ENCODE measurements around the gene MYCBP2.

MYCBP2 gene

DNA sequence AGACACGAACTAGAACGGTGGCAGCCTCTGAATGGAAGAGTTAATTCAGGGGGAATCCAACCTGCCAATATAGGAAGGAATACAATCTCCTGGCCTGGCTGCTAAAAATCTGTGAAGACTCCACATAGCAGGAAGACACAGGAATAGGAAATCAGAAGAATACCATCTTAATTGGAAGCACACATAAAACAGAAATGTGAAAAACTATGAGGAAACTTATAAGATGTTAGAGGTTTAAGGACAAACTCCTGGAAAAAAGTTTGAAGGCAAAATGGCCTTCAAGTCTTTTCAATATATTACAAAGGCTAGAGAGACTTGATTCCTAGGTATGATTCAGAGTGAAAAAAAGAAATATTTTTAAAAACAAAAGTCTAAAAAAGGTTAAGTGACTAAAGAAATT is 221.8 kb downstream of the MYCBP2 start:
- Mint-ChIP-seq H3K9me3 (peaks cover 7% of the 10 kb centered on the region), H3K4me1 (no peaks in the 10 kb centered on the region), H3K27me3 (ENCODE audit: low read depth) (no peaks in the 10 kb centered on the region), H3K36me3 (ENCODE audit: low read depth) (peaks cover 27% of the 10 kb centered on the region), H3K27ac (no peak overlapping the region), H3K4me3 (no peak overlapping the region)
- TF ChIP-seq, protein P1, sequence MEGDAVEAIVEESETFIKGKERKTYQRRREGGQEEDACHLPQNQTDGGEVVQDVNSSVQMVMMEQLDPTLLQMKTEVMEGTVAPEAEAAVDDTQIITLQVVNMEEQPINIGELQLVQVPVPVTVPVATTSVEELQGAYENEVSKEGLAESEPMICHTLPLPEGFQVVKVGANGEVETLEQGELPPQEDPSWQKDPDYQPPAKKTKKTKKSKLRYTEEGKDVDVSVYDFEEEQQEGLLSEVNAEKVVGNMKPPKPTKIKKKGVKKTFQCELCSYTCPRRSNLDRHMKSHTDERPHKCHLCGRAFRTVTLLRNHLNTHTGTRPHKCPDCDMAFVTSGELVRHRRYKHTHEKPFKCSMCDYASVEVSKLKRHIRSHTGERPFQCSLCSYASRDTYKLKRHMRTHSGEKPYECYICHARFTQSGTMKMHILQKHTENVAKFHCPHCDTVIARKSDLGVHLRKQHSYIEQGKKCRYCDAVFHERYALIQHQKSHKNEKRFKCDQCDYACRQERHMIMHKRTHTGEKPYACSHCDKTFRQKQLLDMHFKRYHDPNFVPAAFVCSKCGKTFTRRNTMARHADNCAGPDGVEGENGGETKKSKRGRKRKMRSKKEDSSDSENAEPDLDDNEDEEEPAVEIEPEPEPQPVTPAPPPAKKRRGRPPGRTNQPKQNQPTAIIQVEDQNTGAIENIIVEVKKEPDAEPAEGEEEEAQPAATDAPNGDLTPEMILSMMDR (IDR thresholded peaks at IDR 0.05; ENCODE audit: unreplicated experiment in 3 of 3) = no peak

DNA sequence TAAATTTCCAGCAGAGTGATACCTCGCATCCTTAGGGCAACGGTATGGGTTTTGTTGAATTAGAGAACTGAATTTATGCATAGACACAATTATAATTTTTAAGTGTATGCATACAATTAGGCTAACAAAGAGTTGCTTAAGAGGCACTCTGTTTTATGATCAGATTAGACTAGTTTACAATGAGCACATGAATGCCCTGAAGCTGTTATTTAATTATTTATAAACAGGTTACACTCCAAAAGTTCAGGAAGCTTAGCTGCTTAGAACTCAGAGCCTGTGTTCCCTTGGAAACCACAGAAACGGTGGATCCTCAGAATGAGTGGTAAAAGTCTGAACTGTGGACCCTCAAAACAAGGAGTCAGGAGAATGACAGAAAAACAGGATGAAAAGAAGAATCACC is 227.5 kb downstream of the MYCBP2 start:
- TF ChIP-seq, protein P1 (IDR thresholded peaks at IDR 0.05; ENCODE audit: unreplicated experiment in 3 of 3) = no peak
- peaks cover 34% of the 10 kb centered on the region for H3K36me3 Mint-ChIP-seq (ENCODE audit: low read depth)
- no peak overlapping the region for H3K27ac Mint-ChIP-seq
- no peaks in the 10 kb centered on the region for H3K9me3 Mint-ChIP-seq
- H3K4me3 Mint-ChIP-seq = no peak overlapping the region
- no peaks in the 10 kb centered on the region for H3K4me1 Mint-ChIP-seq
- H3K27me3 Mint-ChIP-seq (ENCODE audit: low read depth) = no peaks in the 10 kb centered on the region

DNA sequence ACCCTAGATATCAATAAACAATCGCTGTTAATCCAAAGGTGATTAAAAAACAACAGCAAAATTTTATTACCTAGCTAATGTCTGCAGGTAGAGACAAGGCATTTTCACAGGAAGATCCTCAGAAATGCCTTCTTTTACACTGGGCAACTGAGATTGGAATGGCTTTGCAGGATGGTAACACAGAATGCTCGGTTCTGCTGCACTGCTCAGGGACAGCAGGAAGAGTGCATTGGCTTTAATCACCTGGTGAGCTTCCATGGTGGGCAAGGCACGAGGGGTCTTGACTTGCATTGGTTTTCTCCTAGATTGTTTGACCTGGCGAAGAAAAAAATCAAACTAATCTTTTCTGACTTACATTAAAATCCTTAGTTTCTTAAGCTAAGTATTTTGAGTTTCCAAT is 231.6 kb downstream of the MYCBP2 start:
- peaks cover 52% of the 10 kb centered on the region for H3K36me3 Mint-ChIP-seq (ENCODE audit: low read depth)
- no peak overlapping the region for H3K27ac Mint-ChIP-seq
- H3K9me3 Mint-ChIP-seq = no peaks in the 10 kb centered on the region
- no peaks in the 10 kb centered on the region for H3K4me1 Mint-ChIP-seq
- TF ChIP-seq, protein P1 (IDR thresholded peaks at IDR 0.05; ENCODE audit: unreplicated experiment in 3 of 3) = no peak
- no peaks in the 10 kb centered on the region for H3K27me3 Mint-ChIP-seq (ENCODE audit: low read depth)
- no peak overlapping the region for H3K4me3 Mint-ChIP-seq

DNA sequence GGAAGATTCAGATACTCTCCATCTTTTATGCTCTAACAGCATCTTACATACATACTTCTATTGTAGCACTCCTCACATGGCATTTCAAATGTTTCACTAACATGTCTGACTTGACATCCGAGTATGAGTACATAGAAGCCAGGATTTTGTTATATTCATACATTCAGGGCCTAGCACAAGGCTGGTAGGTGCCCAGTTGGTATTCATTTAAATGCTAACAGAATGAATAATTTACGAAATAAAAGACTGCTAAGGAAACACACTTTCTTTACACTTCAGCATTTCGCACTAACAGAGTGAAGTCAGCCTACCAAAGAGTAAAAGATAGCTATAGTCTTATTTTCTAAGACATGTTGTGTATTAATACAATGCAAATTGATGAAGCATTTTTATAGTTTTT is 232.1 kb downstream of the MYCBP2 start:
- H3K27me3 Mint-ChIP-seq (ENCODE audit: low read depth) = no peaks in the 10 kb centered on the region
- H3K4me3 Mint-ChIP-seq = no peak overlapping the region
- no peak overlapping the region for H3K27ac Mint-ChIP-seq
- no peaks in the 10 kb centered on the region for H3K4me1 Mint-ChIP-seq
- peaks cover 55% of the 10 kb centered on the region for H3K36me3 Mint-ChIP-seq (ENCODE audit: low read depth)
- TF ChIP-seq, protein P1 (IDR thresholded peaks at IDR 0.05; ENCODE audit: unreplicated experiment in 3 of 3) = no peak
- no peaks in the 10 kb centered on the region for H3K9me3 Mint-ChIP-seq

DNA sequence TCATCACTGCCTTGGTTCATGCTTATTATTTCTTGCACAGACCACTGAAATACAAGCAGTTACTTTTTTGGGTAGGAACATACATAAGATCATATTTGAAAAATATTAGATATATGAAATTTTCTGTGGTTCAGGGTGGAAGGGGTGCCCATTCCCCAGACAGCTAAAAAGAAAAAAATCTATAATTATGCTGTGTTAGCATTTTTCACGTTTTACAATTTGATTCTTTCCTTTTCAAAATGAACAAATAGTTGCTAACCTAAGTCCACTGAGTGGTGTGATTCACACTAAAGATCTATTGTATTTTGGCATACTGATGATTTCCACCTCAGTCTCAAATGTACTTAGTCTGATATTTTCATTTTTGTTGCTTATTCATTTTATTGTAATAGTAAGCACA is 233.2 kb downstream of the MYCBP2 start:
- Mint-ChIP-seq H3K27me3 (ENCODE audit: low read depth) (no peaks in the 10 kb centered on the region), H3K4me3 (no peak overlapping the region), H3K27ac (no peak overlapping the region), H3K4me1 (no peaks in the 10 kb centered on the region), H3K9me3 (no peaks in the 10 kb centered on the region), H3K36me3 (ENCODE audit: low read depth) (peaks cover 58% of the 10 kb centered on the region)
- TF ChIP-seq, protein P1 (IDR thresholded peaks at IDR 0.05; ENCODE audit: unreplicated experiment in 3 of 3) = no peak

DNA sequence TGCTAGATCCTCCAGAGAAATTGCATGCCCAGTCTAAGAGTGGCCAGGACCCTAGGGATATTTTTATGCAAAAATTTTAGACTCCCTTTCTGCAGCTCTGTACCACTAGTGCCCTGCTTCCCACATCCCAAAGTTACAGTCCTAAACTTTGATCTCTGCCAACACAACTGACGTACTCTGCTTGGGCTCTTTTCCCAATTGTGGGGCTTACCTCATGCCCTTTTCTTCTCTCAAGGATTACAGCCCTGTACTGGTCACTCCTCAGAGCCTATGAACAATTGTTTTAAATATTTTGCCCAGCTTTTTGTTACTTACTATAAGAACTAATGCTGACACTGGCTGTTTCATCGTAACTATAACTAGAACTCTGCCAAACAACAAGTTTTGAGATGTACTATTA is 242.1 kb downstream of the MYCBP2 start:
- Mint-ChIP-seq H3K9me3 (no peaks in the 10 kb centered on the region), H3K36me3 (ENCODE audit: low read depth) (peaks cover 70% of the 10 kb centered on the region), H3K27me3 (ENCODE audit: low read depth) (no peaks in the 10 kb centered on the region), H3K4me3 (no peak overlapping the region), H3K4me1 (no peaks in the 10 kb centered on the region), H3K27ac (no peak overlapping the region)
- TF ChIP-seq, protein P1 (IDR thresholded peaks at IDR 0.05; ENCODE audit: unreplicated experiment in 3 of 3) = no peak
